SK-N-SH treated with all-trans-retinoic acid at 6 μM for 48 hours (cell line): ENCODE data around the gene PSORS1C2.

Experiments
- ATAC-seq: fragments of 200-7000 bp; cut with Tn5 transposase; 3 replicates; pipeline ENCODE4 v1.9.1; 2020; ENCODE audit warnings: mild to moderate bottlenecking, moderate library complexity
- ARNTL ChIP-seq: fragments of 450-650 bp; formaldehyde crosslinking; IDR thresholded peaks from 2 replicates; pipeline ENCODE4 v1.5.0; 2020; ENCODE audit warnings: low read depth, mild to moderate bottlenecking, moderate library complexity, borderline replicate concordance
- BACH2 ChIP-seq: fragments of 250-450 bp; sonication (Bioruptor Pico); IDR thresholded peaks from 2 replicates; pipeline ENCODE4 v1.9.0; 2021; ENCODE audit warnings: mild to moderate bottlenecking, borderline replicate concordance
- CSDC2 ChIP-seq: fragments of 250-450 bp; sonication (Bioruptor Pico); IDR thresholded peaks from 2 replicates; pipeline ENCODE4 v1.5.0; 2020; ENCODE audit warnings: mild to moderate bottlenecking, moderate library complexity
- CSRNP3 ChIP-seq: fragments of 250-450 bp; sonication (Bioruptor Pico); IDR thresholded peaks from 2 replicates; pipeline ENCODE4 v1.5.1; 2021; ENCODE audit warnings: mild to moderate bottlenecking, moderate library complexity
- ESRRG ChIP-seq: fragments of 250-450 bp; sonication (Bioruptor Pico); IDR thresholded peaks from 2 replicates; pipeline ENCODE4 v1.6.1; 2021; ENCODE audit warnings: mild to moderate bottlenecking
- GLIS3 ChIP-seq: fragments of 250-450 bp; sonication (Bioruptor Pico); IDR thresholded peaks from 2 replicates; pipeline ENCODE4 v1.5.0; 2020; ENCODE audit warnings: mild to moderate bottlenecking, moderate library complexity
- ISL1 ChIP-seq: fragments of 250-450 bp; sonication (Bioruptor Pico); IDR thresholded peaks from 2 replicates; pipeline ENCODE4 v2.1.2; 2022; ENCODE audit warnings: mild to moderate bottlenecking, moderate library complexity
- OSR1 ChIP-seq: fragments of 250-450 bp; sonication (Bioruptor Pico); IDR thresholded peaks from 2 replicates; pipeline ENCODE4 v1.8.0; 2022; ENCODE audit warnings: moderate library complexity, mild to moderate bottlenecking, inconsistent platforms
- PPARA ChIP-seq: fragments of 250-450 bp; sonication (Bioruptor Pico); IDR thresholded peaks from 2 replicates; pipeline ENCODE4 v1.5.0; 2020; ENCODE audit warnings: mild to moderate bottlenecking, borderline replicate concordance
- RARB ChIP-seq: fragments of 250-450 bp; sonication (Bioruptor Pico); IDR thresholded peaks from 2 replicates; pipeline ENCODE4 v1.8.0; 2021; ENCODE audit warnings: mild to moderate bottlenecking, moderate library complexity
- SNAI2 ChIP-seq: fragments of 250-450 bp; sonication (Bioruptor Pico); IDR thresholded peaks from 2 replicates; pipeline ENCODE4 v1.5.0; 2020; ENCODE audit warnings: mild to moderate bottlenecking, moderate library complexity
- TCF4 ChIP-seq: fragments of 250-450 bp; sonication (Bioruptor Pico); IDR thresholded peaks from 2 replicates; pipeline ENCODE4 v1.8.0; 2021; ENCODE audit warnings: mild to moderate bottlenecking, moderate library complexity, borderline replicate concordance
- TOX ChIP-seq: fragments of 250-450 bp; sonication (Bioruptor Pico); IDR thresholded peaks from 2 replicates; pipeline ENCODE4 v1.8.0; 2021; ENCODE audit warnings: mild to moderate bottlenecking, moderate library complexity, borderline replicate concordance
- TSHZ2 ChIP-seq: fragments of 250-450 bp; sonication (Bioruptor Pico); IDR thresholded peaks from 2 replicates; pipeline ENCODE4 v1.5.0; 2020; ENCODE audit warnings: mild to moderate bottlenecking, moderate library complexity
- ZC3H10 ChIP-seq: fragments of 250-450 bp; sonication (Bioruptor Pico); IDR thresholded peaks from 2 replicates; pipeline ENCODE4 v1.5.1; 2021; ENCODE audit warnings: mild to moderate bottlenecking, moderate library complexity
- ZFP3 ChIP-seq: fragments of 250-450 bp; sonication (Bioruptor Pico); IDR thresholded peaks from 2 replicates; pipeline ENCODE4 v1.5.0; 2020; ENCODE audit warnings: mild to moderate bottlenecking, moderate library complexity
- ZFP30 ChIP-seq: fragments of 450-650 bp; formaldehyde crosslinking; IDR thresholded peaks from 2 replicates; pipeline ENCODE4 v1.5.0; 2022; ENCODE audit warnings: mild to moderate bottlenecking, moderate library complexity
- ZNF565 ChIP-seq: fragments of 450-650 bp; formaldehyde crosslinking; conservative IDR thresholded peaks from 2 replicates; pipeline ENCODE4 v1.5.0; 2020; ENCODE audit warnings: low read depth, mild to moderate bottlenecking, moderate library complexity
- ZNF70 ChIP-seq: fragments of 450-650 bp; formaldehyde crosslinking; IDR thresholded peaks from 2 replicates; pipeline ENCODE4 v1.5.0; 2020; ENCODE audit warnings: mild to moderate bottlenecking, moderate library complexity
- ZNF8 ChIP-seq: fragments of 450-650 bp; formaldehyde crosslinking; IDR thresholded peaks from 2 replicates; pipeline ENCODE4 v1.5.0; 2020; ENCODE audit warnings: mild to moderate bottlenecking, moderate library complexity
- TF ChIP-seq, protein P1 (sequence below): fragments of 250-450 bp; sonication (Bioruptor Pico); IDR thresholded peaks from 2 replicates; pipeline ENCODE4 v1.8.0; 2020; ENCODE audit warnings: mild to moderate bottlenecking, moderate library complexity, borderline replicate concordance
- TF ChIP-seq, protein P2 (sequence below): fragments of 250-450 bp; sonication (Bioruptor Pico); IDR thresholded peaks from 2 replicates; pipeline ENCODE4 v1.5.1; 2020; ENCODE audit warnings: low read depth, mild to moderate bottlenecking, moderate library complexity
- TF ChIP-seq, protein P3 (sequence below): fragments of 250-450 bp; sonication (Bioruptor Pico); IDR thresholded peaks from 2 replicates; pipeline ENCODE4 v1.8.0; 2021; ENCODE audit warnings: low read depth, mild to moderate bottlenecking, moderate library complexity, borderline replicate concordance

The PSORS1C2 gene

GRCh38 chr6:31145386-31145785, 6.5 kb upstream of the PSORS1C2 start (continued):
- TF ChIP-seq ARNTL (CRISPR knock-in tag) (no peak), TOX (CRISPR knock-in tag) (no peak), RARB (CRISPR knock-in tag) (no peak), GLIS3 (CRISPR knock-in tag) (no peak), TCF4 (CRISPR knock-in tag) (no peak)

GRCh38 chr6:31144970-31145340, 6.1 kb upstream of the PSORS1C2 start:
- TF ChIP-seq, protein P1, sequence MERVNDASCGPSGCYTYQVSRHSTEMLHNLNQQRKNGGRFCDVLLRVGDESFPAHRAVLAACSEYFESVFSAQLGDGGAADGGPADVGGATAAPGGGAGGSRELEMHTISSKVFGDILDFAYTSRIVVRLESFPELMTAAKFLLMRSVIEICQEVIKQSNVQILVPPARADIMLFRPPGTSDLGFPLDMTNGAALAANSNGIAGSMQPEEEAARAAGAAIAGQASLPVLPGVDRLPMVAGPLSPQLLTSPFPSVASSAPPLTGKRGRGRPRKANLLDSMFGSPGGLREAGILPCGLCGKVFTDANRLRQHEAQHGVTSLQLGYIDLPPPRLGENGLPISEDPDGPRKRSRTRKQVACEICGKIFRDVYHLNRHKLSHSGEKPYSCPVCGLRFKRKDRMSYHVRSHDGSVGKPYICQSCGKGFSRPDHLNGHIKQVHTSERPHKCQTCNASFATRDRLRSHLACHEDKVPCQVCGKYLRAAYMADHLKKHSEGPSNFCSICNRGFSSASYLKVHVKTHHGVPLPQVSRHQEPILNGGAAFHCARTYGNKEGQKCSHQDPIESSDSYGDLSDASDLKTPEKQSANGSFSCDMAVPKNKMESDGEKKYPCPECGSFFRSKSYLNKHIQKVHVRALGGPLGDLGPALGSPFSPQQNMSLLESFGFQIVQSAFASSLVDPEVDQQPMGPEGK (CRISPR knock-in tag), result no peak
- TF ChIP-seq ISL1 (no peak), PPARA (CRISPR knock-in tag) (no peak), ZNF70 (CRISPR knock-in tag) (no peak), ESRRG (CRISPR knock-in tag) (no peak), ZFP3 (CRISPR knock-in tag) (no peak), TOX (CRISPR knock-in tag) (no peak), ZC3H10 (CRISPR knock-in tag) (no peak), ZNF8 (CRISPR knock-in tag) (no peak), CSDC2 (no peak), ZFP30 (no peak), ARNTL (CRISPR knock-in tag) (no peak), CSRNP3 (CRISPR knock-in tag) (no peak), ZNF565 (CRISPR knock-in tag) (no peak), BACH2 (no peak), TSHZ2 (CRISPR knock-in tag) (no peak), TCF4 (CRISPR knock-in tag) (no peak), GLIS3 (CRISPR knock-in tag) (no peak)
- TF ChIP-seq, protein P2, sequence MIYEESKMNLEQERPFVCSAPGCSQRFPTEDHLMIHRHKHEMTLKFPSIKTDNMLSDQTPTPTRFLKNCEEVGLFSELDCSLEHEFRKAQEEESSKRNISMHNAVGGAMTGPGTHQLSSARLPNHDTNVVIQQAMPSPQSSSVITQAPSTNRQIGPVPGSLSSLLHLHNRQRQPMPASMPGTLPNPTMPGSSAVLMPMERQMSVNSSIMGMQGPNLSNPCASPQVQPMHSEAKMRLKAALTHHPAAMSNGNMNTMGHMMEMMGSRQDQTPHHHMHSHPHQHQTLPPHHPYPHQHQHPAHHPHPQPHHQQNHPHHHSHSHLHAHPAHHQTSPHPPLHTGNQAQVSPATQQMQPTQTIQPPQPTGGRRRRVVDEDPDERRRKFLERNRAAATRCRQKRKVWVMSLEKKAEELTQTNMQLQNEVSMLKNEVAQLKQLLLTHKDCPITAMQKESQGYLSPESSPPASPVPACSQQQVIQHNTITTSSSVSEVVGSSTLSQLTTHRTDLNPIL, result no peak
- TF ChIP-seq, protein P3, sequence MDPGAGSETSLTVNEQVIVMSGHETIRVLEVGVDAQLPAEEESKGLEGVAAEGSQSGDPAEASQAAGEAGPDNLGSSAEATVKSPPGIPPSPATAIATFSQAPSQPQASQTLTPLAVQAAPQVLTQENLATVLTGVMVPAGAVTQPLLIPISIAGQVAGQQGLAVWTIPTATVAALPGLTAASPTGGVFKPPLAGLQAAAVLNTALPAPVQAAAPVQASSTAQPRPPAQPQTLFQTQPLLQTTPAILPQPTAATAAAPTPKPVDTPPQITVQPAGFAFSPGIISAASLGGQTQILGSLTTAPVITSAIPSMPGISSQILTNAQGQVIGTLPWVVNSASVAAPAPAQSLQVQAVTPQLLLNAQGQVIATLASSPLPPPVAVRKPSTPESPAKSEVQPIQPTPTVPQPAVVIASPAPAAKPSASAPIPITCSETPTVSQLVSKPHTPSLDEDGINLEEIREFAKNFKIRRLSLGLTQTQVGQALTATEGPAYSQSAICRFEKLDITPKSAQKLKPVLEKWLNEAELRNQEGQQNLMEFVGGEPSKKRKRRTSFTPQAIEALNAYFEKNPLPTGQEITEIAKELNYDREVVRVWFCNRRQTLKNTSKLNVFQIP (CRISPR knock-in tag), result no peak
- ATAC-seq, result no peak

DNA sequence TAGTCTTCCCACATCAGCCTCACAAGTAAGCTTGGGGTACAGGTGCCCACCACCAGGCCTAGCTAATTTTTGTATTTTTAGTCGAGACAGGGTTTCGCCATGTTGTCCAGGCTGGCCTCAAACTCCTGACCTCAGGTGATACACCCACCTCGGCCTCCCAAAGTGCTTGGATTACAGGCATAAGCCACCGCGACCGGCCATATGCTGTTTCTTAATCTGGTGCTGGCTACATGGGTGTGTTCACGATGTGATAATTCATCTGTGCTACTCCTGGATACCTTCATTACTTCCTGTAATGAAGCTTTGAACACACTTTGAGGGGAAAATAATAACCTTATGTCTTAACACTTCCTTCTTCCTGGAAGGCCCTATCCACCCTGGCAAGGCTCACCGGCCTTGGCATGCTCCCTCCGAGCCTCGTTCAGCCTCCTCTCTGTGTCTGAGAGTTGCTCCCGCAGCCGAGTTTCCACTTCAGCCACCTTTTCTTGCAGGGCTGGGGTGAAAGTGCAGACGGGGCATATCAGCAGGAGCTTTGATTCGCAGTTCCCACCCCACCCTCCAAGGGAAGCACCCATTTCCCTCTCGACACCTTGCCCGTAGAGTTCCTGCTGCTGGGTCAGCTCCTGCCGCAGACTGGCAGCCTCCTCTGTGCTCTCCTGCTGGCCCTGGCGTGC, 5.6 kb upstream of the PSORS1C2 start:
- TF ChIP-seq ZNF565 (CRISPR knock-in tag), result no peak
- no peak for TF ChIP-seq OSR1 (CRISPR knock-in tag)
- TF ChIP-seq TCF4 (CRISPR knock-in tag), result no peak
- TF ChIP-seq ZFP3 (CRISPR knock-in tag), result no peak
- TF ChIP-seq CSRNP3 (CRISPR knock-in tag), result no peak
- no peak for TF ChIP-seq SNAI2
- TF ChIP-seq ZNF70 (CRISPR knock-in tag), result no peak
- TF ChIP-seq BACH2, result no peak
- no peak for TF ChIP-seq ESRRG (CRISPR knock-in tag)
- TF ChIP-seq PPARA (CRISPR knock-in tag), result no peak
- no peak for TF ChIP-seq ISL1
- no peak for TF ChIP-seq ZFP30
- no peak for TF ChIP-seq RARB (CRISPR knock-in tag)
- TF ChIP-seq ZC3H10 (CRISPR knock-in tag), result no peak
- no peak for ATAC-seq
